CD4-positive, alpha-beta T cell treated with Interleukin-2 at 100 ng/mL for 4 hours (primary cell): ENCODE measurements around the gene ZDHHC24.
"Not testable (repeated sequence)": the region's sequence is repeated elsewhere in the genome, so short reads cannot be mapped to it uniquely, and the experiment has no call there.

Experiments used
- DNase-seq: peaks from one replicate; pipeline ENCODE4 v3.0.0-alpha.2; 2020; ENCODE audit warnings: low spot score

ZDHHC24 gene

GRCh38 chr11:66545701-66546367, at the start of gene ZDHHC24:
ZDHHC24 (minus strand) TSS chr11:66546048; CDS start chr11:66546003, 45 bp downstream.
- DNase-seq: peak; percentile 90

- no peak for DNase-seq
Observed at GRCh38 chr11:66595245-66595904, 49.5 kb upstream of the ZDHHC24 start.

- DNase-seq: no peak
Observed at GRCh38 chr11:66593650-66594049, 47.8 kb upstream of the ZDHHC24 start.

- DNase-seq: no peak
Observed at GRCh38 chr11:66593303-66593635, 47.4 kb upstream of the ZDHHC24 start.

GRCh38 chr11:66592457-66593302, 46.8 kb upstream of the ZDHHC24 start, which contains the start of the genes CCDC87 and CCS:
CCDC87 (minus strand) TSS chr11:66593063; CDS start chr11:66593015, 48 bp downstream.
CCS (plus strand) TSS chr11:66593185; CDS start chr11:66593262, 77 bp downstream.
- DNase-seq: peak; percentile 99

GRCh38 chr11:66591175-66591574, 45.3 kb upstream of the ZDHHC24 start:
- no peak for DNase-seq

- no peak for DNase-seq
Observed at GRCh38 chr11:66589996-66590675, 44.3 kb upstream of the ZDHHC24 start.

- not testable (repeated sequence) for DNase-seq
Observed at GRCh38 chr11:66589315-66589714, 43.5 kb upstream of the ZDHHC24 start.

- DNase-seq: no peak
Observed at GRCh38 chr11:66586136-66586535, 40.3 kb upstream of the ZDHHC24 start.

- not testable (repeated sequence) for DNase-seq
Observed at GRCh38 chr11:66585447-66585846, 39.6 kb upstream of the ZDHHC24 start.

GRCh38 chr11:66582565-66583147, 36.8 kb upstream of the ZDHHC24 start:
- DNase-seq: not testable (repeated sequence)

GRCh38 chr11:66581261-66581660, 35.4 kb upstream of the ZDHHC24 start:
- DNase-seq: no peak

- no peak for DNase-seq
Observed at GRCh38 chr11:66580803-66581202, 35.0 kb upstream of the ZDHHC24 start.

- peak; percentile 75 for DNase-seq
Observed at GRCh38 chr11:66579017-66579606, 33.3 kb upstream of the ZDHHC24 start.

GRCh38 chr11:66570850-66571180, 25.0 kb upstream of the ZDHHC24 start:
- no peak for DNase-seq

GRCh38 chr11:66570079-66570849, 24.4 kb upstream of the ZDHHC24 start:
- no peak for DNase-seq

GRCh38 chr11:66569076-66569475, 23.2 kb upstream of the ZDHHC24 start:
- no peak for DNase-seq

GRCh38 chr11:66568124-66568916, 22.5 kb upstream of the ZDHHC24 start, which contains the start of gene CTSF:
CTSF (minus strand) TSS chr11:66568606; CDS start chr11:66568486, 120 bp downstream.
- DNase-seq: peak; percentile 69

GRCh38 chr11:66567787-66568123, 21.9 kb upstream of the ZDHHC24 start:
- no peak for DNase-seq

GRCh38 chr11:66566221-66566620, 20.4 kb upstream of the ZDHHC24 start:
- DNase-seq: no peak
